Esophagus squamous epithelium (tissue), 4 donors: Measurements from ENCODE around the gene UBR4.

Experiments
- POLR2A ChIP-seq, 4 donors: fragments of 450-650 bp; IDR thresholded peaks; one replicate each; pipeline ENCODE4 v1.6.1; 2017; ENCODE audit warnings: antibody characterized with exemption in 4 of 4, mild to moderate bottlenecking in 4 of 4, moderate library complexity in 3 of 4
- TF ChIP-seq, protein P1 (sequence below), 6 experiments: fragments of 450-650 bp in 4 of 6; fragments of 200-600 bp in 2 of 6; sonication (generic) in 2 of 6; IDR thresholded peaks; one replicate each; pipeline ENCODE4 v1.5.1; 2016 to 2019; ENCODE audit warnings: antibody characterized with exemption in 6 of 6, mild to moderate bottlenecking in 4 of 6, moderate library complexity in 4 of 6

- TF ChIP-seq POLR2A (IDR thresholded peaks at IDR 0.05): no peak
- TF ChIP-seq, protein P1, sequence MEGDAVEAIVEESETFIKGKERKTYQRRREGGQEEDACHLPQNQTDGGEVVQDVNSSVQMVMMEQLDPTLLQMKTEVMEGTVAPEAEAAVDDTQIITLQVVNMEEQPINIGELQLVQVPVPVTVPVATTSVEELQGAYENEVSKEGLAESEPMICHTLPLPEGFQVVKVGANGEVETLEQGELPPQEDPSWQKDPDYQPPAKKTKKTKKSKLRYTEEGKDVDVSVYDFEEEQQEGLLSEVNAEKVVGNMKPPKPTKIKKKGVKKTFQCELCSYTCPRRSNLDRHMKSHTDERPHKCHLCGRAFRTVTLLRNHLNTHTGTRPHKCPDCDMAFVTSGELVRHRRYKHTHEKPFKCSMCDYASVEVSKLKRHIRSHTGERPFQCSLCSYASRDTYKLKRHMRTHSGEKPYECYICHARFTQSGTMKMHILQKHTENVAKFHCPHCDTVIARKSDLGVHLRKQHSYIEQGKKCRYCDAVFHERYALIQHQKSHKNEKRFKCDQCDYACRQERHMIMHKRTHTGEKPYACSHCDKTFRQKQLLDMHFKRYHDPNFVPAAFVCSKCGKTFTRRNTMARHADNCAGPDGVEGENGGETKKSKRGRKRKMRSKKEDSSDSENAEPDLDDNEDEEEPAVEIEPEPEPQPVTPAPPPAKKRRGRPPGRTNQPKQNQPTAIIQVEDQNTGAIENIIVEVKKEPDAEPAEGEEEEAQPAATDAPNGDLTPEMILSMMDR (IDR thresholded peaks at IDR 0.05): no peak
Observed at GRCh38 chr1:19154876-19155275, 55.2 kb downstream of the UBR4 start.
